Measurements from ENCODE around the gene DNTTIP2.

DNA sequence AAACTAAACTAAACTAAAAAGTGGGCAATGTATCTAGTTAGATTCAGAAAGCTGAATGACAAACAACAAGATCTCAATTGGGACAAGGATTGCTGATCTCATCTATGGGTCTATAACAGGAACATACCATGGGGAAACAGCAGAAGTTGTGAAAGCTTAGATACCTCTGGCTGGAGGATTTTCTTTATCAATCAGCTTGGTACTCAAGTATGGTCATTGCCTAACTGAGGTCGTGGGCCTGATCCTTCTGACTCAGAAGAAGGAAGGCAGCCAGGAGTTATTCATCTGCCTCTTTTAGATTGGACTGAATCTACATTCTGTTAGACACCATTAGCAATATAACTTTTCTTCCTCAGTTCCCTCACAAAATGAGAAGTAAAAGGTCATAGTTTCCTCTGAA is 39.7 kb downstream of the DNTTIP2 start:
- TF ChIP-seq, protein P1, sequence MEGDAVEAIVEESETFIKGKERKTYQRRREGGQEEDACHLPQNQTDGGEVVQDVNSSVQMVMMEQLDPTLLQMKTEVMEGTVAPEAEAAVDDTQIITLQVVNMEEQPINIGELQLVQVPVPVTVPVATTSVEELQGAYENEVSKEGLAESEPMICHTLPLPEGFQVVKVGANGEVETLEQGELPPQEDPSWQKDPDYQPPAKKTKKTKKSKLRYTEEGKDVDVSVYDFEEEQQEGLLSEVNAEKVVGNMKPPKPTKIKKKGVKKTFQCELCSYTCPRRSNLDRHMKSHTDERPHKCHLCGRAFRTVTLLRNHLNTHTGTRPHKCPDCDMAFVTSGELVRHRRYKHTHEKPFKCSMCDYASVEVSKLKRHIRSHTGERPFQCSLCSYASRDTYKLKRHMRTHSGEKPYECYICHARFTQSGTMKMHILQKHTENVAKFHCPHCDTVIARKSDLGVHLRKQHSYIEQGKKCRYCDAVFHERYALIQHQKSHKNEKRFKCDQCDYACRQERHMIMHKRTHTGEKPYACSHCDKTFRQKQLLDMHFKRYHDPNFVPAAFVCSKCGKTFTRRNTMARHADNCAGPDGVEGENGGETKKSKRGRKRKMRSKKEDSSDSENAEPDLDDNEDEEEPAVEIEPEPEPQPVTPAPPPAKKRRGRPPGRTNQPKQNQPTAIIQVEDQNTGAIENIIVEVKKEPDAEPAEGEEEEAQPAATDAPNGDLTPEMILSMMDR (IDR thresholded peaks at IDR 0.05; ENCODE audit: poor library complexity): no peak
- no peak for TF ChIP-seq EZH2 (IDR thresholded peaks at IDR 0.05; ENCODE audit: borderline replicate concordance)

All from hepatocyte (in vitro differentiated cells).